ENCODE results near the gene ERCC1. TPM values are rescaled to one million over a fixed set of nuclear protein-coding genes. Genes with fewer than 3 reads are reported as not detected.

Gene ERCC1
- total and polyA plus RNA-seq, 4 donors, result 19.2 to 28.7 (median 22.0) TPM

- Histone ChIP-seq H3K4me1 (ENCODE audit: control insufficient read depth in 4 of 4, insufficient read depth in 4 of 4, low read length in 3 of 4) (peaks cover 0 to 4% (median under 1%) of the 10 kb centered on the region in 4 donors), H3K27ac (ENCODE audit: low read depth in 1 of 2, low read length in 2 of 2) (no peak overlapping the region), H3K27me3 (ENCODE audit: control insufficient read depth in 4 of 4, insufficient read depth in 4 of 4, low read length in 3 of 4) (peaks cover 0 to 7% (median 1%) of the 10 kb centered on the region in 4 donors), H3K36me3 (ENCODE audit: control insufficient read depth in 4 of 4, insufficient read depth in 3 of 4, low read depth in 1 of 4, low read length in 3 of 4) (no peaks in the 10 kb centered on the region), H3K9ac (ENCODE audit: low read depth in 1 of 2, low read length in 2 of 2) (no peak overlapping the region), H3K9me3 (ENCODE audit: control insufficient read depth in 4 of 4, low read length in 3 of 4) (no peaks in the 10 kb centered on the region), H3K4me3 (ENCODE audit: low read depth in 1 of 3, low read length in 3 of 3) (no peak overlapping the region)
- DNase-seq (ENCODE audit: low spot score), result no peak
- no peak for TF ChIP-seq ZBTB33 (IDR thresholded peaks at IDR 0.05)
- no peak for TF ChIP-seq RXRA (IDR thresholded peaks at IDR 0.05)
- no peak for TF ChIP-seq YY1 (IDR thresholded peaks at IDR 0.05)
- no peak for TF ChIP-seq TAF1 (conservative IDR thresholded peaks at IDR 0.05)
- no peak for TF ChIP-seq GABPA (IDR thresholded peaks at IDR 0.05 in 1 of 2, conservative IDR thresholded peaks at IDR 0.05 in 1 of 2)
- WGBS, result 85% methylated on average over 29 of the region's 29 CpGs
These were observed 41.3 kb downstream of the ERCC1 start for GRCh38 chr19:45382426-45382825.

GRCh38 chr19:45380107-45380506 lies 43.6 kb downstream of the ERCC1 start:
- H3K9me3 ChIP-seq (ENCODE audit: control insufficient read depth in 4 of 4, low read length in 3 of 4), result no peaks in the 10 kb centered on the region
- no peak for DNase-seq (ENCODE audit: low spot score)
- no peaks in the 10 kb centered on the region for H3K4me1 ChIP-seq (ENCODE audit: control insufficient read depth in 4 of 4, insufficient read depth in 4 of 4, low read length in 3 of 4)
- H3K4me3 ChIP-seq (ENCODE audit: low read depth in 1 of 3, low read length in 3 of 3), result no peak overlapping the region
- TF ChIP-seq RAD21 (IDR thresholded peaks at IDR 0.05) (no peak), YY1 (IDR thresholded peaks at IDR 0.05) (no peak), RXRA (IDR thresholded peaks at IDR 0.05) (no peak), GABPA (IDR thresholded peaks at IDR 0.05 in 1 of 2, conservative IDR thresholded peaks at IDR 0.05 in 1 of 2) (no peak), ATF3 (IDR thresholded peaks at IDR 0.05) (no peak), CTCF (IDR thresholded peaks at IDR 0.05; ENCODE audit: low read depth, low read length, missing input control) (no peak), FOXA1 (IDR thresholded peaks at IDR 0.05) (no peak), HNF4G (IDR thresholded peaks at IDR 0.05) (no peak)
- H3K27ac ChIP-seq (ENCODE audit: low read depth in 1 of 2, low read length in 2 of 2), result no peak overlapping the region
- WGBS, result 97% methylated on average over 1 of the region's 1 CpG
- H3K36me3 ChIP-seq (ENCODE audit: control insufficient read depth in 4 of 4, insufficient read depth in 3 of 4, low read depth in 1 of 4, low read length in 3 of 4), result no peaks in the 10 kb centered on the region
- no peak overlapping the region for H3K9ac ChIP-seq (ENCODE audit: low read depth in 1 of 2, low read length in 2 of 2)
- no peaks in the 10 kb centered on the region for H3K27me3 ChIP-seq (ENCODE audit: control insufficient read depth in 4 of 4, insufficient read depth in 4 of 4, low read length in 3 of 4)

GRCh38 chr19:45376045-45376724 lies 47.5 kb downstream of the ERCC1 start:
- Histone ChIP-seq H3K27ac (ENCODE audit: low read depth in 1 of 2, low read length in 2 of 2) (no peak overlapping the region), H3K36me3 (ENCODE audit: control insufficient read depth in 4 of 4, insufficient read depth in 3 of 4, low read depth in 1 of 4, low read length in 3 of 4) (no peaks in the 10 kb centered on the region), H3K4me3 (ENCODE audit: low read depth in 1 of 3, low read length in 3 of 3) (no peak overlapping the region), H3K4me1 (ENCODE audit: control insufficient read depth in 4 of 4, insufficient read depth in 4 of 4, low read length in 3 of 4) (no peaks in the 10 kb centered on the region), H3K9ac (ENCODE audit: low read depth in 1 of 2, low read length in 2 of 2) (no peak overlapping the region), H3K27me3 (ENCODE audit: control insufficient read depth in 4 of 4, insufficient read depth in 4 of 4, low read length in 3 of 4) (no peaks in the 10 kb centered on the region), H3K9me3 (ENCODE audit: control insufficient read depth in 4 of 4, low read length in 3 of 4) (no peaks in the 10 kb centered on the region)
- 61% methylated on average over 13 of the region's 13 CpGs for WGBS
- TF ChIP-seq NR2F2 (IDR thresholded peaks at IDR 0.05) (peak; percentile 56), ZBTB33 (IDR thresholded peaks at IDR 0.05) (no peak)
- no peak for DNase-seq (ENCODE audit: low spot score)
